ENCODE data around the gene CNPY4.

CNPY4 gene

DNA sequence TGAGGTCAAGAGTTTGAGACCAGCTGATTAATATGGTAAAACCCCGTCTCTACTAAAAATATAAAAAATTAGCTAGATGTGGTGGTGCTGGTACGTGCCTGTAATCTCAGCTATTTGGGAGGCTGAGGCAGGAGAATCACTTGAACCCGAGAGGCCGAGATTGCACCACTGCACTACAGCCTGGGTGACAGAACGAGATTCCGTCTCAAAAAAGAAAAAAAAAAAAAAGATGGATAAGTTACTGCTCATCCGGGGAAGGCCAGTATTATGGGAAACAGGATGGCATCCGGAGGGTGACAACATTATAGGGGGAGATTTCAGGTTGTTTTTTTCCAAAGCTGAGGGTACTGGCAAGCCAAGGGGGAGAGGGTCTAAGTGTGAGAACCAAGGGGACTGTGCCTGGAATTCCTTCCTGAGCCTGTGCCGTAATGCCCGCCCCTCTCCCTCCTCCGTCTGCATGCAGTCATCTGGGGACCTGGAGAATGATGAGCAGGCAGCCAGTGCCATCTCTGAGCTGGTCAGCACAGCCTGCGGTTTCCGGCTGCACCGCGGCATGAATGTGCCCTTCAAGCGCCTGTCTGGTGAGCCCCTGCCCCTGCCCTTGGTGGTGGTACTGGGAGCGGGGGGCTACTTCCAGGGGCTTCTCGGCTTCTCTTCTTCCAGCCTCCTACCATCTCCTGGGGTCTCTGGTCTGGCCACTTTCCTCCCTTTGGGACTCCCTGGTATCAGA lies 33.7 kb downstream of the CNPY4 start:
- DNase-seq: no peak

DNA sequence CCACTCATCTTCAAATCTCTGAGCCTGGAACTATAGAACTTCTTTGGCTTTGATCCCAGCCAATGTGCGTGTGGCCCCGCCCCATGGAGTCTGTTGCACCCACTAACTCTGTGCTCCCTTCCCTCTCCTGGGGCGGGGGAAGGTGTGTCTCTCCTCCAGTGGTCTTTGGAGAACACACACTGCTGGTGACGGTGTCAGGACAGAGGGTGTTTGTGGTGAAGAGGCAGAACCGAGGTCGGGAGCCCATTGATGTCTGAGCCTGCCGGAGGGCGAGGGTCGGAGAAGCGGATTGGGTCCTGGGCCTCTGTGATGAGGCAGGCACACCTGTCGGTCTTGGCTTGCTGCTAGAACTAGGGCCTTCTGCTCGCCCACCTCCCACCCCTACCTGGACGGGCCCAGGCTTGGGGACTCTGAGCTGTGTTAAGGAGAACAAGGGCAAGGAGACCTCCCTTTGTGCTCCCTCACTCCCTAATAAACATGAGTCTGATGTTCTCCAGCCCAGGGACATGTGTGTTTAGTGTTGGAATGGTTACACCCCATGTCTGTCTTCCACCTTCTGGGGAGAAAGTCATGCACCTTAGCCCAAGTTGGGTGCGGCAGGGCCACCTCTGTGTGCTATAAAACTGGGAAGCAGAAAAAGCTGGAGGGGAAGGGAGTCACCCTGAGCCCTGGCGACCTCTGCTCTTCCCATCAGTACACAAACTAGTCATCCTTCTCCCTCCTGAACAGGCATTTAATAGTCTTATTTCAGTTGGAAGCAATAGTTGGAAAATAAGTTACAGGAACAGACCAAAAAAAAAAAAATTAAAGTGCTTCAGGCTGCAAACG lies 34.5 kb downstream of the CNPY4 start:
- DNase-seq: no peak

DNA sequence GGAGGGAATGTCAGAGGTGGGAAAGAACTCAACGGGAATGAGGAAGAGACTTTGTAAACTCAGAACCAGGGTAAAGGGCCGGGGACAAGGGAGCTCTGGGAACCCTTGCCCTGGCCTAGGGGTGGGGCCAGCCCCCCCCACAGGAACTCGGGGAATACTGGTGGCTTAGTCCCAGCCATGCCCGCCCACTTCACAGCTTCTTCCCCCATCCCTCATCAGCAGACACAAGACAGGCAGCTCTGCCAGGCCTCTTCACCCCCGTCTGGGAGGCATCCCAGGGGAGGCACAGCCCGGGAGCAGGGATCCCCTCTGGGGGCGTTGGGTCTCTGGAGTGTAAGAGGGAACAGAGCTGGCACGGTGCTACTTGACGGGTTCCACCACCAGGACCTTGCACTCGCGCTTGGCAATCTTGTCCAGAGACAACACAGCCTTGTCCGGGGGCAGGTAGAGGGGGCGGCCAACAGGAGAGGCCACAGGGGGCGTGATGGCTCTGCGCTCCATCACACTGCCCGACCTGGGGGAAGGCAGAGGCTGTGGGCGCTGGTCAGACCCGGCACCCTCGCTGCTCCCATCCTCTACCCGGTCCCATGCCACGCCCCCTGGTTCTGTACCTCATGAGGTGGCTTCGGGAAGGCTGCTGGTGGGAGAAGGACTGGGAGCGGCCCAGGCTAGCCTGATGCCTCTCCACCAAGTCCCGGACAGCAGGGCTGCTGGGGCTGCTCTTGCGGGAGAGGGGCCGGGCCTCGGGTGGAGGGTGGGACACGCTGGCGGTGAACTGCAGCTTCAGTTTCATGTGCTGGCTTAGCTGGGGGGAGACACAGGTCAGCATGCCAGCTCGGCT lies 35.4 kb downstream of the CNPY4 start:
- no peak for DNase-seq

DNA sequence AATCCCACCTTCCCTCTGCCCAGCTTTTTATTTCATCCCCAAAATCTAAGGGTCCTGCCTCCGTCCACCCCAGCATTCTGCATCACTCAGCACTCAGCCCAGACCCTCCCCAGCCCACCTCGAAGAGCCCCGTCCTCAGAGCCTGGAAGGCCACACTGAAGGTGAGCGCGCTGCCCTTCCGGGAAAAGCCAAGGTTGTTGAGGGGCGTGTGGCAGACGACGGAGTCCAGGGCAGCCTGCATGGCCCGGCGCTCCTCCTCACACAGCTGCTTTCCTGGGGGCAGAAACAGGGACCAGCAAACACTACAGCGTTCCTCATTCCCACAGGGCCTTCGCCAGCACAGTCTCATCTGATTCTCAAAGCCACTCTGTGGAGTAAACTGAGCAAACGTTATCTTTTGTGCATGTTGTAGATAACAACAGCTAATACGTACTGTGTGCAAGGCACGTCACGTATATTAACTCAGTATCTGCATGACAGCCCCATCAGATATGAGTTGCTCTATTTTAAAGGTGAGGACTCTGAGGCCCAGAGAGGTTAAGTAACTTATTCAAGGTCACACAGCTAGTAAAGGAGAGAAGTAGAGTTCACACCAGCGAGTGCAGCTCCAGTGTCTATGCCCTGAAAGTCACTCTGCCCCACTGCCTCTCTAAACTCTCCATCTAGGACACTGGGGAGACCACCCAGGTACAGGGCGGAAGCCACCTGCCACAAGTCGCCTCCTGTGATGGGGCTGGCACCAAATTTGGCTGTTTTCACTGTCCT lies 36.3 kb downstream of the CNPY4 start:
- no peak for DNase-seq

DNA sequence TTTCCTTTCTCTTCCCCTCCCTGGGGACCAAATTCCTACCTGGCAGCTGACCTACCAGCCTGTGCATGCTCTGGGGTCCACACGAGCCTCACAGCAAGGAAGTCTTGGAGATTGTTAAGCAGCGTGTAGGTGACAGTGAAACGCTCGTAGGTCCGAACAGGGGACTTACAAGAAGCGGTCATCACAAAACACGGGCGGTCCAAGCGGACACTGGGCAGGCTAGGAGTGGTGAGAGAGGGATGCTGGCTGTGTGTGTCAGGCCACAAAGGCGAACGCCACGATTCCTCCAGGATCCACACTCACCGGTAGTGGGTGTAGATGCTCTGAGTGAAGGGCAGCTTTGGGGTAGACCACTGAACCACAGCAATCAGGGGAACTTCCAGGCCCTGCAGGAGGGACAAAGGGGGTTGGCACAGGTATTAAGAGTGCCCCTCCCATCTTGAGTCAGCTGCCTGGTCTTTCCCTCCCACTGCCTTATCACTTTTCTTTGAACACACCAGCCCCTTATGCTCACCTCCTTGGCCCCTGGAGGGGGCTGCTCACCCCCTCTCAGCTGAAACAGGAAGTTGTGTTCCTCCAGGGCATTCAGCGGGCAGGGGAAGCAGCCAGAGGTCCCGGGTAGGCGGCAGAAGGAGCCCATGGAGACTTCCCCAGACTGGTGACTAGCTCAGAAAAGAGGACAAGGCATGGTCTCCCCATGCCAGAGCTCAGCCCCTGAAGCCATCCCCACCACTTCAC lies 37.1 kb downstream of the CNPY4 start:
- no peak for DNase-seq

DNA sequence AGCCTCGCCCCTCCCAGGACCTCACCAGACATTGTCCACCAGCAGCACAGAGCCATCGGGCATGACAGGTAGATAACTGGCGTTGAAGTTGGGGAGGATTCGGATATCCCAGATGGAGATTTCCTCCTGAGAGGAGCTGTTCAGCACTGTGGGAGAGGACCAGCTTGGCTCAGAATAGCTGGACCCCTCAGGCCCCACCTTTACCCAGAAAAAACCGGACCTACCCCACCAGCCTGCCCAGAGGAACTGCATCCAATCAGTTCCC lies 37.6 kb downstream of the CNPY4 start:
- no peak for DNase-seq

DNA sequence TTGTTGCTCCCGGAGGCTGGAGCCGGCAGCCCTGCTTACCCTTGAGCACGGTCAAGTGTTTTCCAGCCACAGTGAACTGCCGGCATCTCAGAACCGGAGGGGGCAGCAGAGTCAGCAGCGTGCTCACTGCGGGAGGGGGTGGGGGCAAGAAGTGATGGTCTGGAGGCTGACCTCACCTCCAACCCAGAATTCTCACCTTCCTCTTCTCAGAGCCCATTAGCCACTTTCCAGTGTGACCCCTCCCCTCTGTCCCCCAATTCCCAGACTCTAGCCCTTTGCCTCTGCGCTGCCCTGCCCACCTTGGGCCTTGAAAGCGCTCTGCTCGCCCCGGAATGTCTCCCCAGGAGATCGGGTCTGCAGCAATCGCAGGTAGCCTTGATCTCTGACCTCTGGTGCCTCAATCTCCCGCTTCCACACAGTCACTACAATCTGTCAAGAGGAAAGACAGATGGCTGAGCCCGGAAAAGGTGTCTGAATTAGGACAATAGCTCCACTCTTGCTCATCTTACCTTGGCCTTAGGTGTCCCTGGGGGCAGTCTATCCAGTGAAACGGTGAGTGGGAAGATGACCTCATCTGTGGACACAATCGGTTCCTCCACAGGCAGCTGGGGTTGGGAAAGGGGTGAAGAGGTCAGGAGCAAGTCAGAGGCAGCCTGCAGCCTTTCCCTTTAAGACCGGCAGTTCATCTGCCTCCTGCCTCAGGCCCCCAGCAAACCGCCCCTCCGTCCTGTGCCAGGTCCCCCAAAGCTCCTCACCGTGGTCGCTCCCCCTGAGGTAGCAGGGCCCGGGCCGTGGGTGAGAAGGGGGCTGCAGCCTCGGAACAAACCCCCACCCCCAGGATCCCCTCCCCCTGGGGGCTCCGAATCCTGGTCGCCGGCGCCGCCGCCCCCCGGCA lies 38.1 kb downstream of the CNPY4 start:
- DNase-seq: no peak

DNA sequence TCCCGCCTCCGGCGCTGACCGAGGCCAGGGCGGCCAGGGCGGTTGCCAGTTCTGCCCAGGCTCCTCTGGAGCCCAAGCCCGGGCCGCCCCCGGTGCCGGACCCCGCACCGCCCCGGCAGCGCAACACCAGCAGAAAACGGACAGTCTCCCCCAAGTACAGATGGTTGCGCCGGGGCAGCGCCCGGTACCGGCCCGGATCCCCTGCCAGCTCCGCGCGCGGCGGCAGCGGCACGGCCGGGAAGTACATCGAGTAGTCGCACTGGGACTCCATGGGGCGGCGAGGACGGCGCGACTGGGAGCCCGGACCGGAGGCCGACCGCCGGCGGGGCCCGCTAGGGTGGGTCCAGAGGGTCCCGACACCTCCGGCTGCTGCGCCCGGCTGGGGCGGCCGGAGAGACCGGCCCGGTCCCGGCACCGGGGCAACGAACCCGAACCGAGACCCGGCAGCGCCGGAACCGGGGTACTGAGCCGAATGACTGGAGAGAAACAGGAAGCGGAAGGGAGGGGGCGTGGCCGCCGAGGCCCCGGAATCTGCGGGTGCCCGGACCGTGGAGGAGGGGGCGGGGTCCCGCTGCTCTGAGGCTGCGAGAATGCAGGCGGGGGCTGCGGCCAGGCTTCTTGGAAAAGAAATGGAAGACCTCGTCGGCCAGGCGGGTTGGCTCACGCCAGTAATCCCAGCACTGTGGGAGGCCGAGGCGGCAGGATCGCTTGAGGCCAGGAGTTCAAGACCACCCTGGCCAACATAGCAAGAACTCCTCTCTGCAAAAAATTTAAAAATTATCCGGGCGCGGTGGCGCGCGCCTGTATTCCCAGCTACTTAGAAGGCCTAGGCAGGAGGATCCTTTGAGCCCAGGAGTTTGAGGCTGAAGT lies 39.0 kb downstream of the CNPY4 start, which contains the start of gene TRAPPC14:
Gene TRAPPC14, minus strand, starts transcription at position 495 of the 870 bp plus-strand sequence. Its CDS starts 224 bp downstream, at position 271.
- DNase-seq: peak; percentile 87

DNA sequence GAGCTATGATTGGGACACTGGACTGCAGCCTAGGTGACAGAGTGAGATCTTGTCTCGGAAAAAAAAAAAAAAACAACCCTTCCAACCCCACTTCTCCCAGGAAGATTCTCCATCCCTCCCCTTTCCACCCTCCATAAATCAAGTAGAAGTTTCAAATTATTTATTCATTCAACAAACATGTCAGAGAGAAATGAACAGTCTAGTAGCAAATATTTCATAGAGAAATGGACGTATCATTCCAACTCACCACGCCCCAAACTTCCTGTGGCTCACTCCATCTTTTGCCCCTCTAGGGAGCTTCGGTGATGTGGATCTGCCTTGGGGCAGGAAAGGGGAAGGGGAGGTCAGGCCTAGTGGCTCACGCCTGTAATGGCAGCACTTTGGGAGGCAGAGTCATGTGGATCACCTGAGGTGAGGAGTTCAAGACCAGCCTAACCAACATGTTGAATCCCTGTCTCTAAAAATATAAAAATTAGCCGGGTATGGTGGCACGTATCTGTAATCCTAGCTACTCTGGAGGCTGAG lies 39.7 kb downstream of the CNPY4 start:
- no peak for DNase-seq

DNA sequence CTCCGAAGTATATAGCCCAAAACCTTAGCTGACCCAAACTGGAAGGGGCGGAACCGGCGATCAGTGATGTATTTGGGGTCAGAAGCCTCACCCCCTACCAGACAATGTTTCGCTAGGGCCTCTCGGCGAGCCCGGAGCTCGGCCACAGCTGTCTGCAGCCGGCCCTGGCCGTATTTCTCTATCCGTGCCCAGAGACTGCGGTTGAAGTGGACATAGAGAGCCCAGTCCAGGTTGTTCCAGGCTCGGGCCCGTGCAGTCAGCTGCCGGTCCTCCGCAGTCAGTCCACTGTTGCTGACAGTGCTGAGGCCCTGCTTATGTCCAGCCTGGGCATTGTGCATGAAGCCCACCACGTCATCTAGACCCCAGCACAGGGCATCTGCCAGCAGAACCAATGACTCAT lies 40.6 kb downstream of the CNPY4 start:
- DNase-seq: no peak

DNA sequence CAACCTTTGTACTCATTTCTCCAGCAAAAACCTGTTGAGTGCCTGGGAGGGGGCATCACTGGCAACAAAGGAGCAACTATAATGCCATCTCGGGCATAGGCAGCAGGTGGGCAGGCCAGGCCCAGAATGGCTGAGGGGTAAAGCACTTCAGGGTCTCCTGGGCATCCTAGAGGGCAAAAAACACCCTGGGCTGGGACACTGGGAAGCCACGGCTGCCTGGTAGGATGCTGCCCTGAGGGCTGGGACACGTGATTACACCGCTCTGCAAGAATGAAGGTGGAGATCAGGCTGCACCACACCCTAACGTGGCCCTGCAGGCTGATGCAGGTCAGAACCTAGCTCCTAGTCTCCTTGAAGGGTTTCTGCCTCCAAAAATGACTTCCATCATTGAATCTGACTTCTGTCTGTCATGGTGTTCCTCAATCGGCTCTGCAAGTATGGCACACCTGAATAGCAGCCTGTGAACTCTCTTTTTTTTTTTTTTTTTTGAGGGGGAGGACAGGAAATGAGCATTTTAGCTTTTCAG lies 43.6 kb downstream of the CNPY4 start:
- no peak for DNase-seq

DNA sequence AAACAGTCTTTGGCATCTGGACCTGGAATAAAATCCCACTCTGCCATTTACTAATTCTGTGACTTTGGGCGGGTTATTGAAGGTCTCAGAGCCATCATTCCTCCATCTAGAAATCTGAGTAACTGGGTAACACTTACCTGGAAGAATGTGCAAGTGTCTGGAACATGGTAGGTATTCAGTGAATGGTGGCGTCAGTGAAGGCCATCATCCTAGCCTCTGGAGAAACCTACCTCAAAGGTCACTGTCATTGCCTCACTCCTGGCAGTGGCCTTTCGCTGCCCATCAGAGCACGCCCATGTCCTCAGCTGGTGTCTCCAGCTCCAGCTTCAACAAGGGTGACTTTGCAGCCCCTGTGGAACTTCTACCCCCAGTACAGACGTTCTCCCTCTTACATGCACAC lies 44.4 kb downstream of the CNPY4 start:
- no peak for DNase-seq

DNA sequence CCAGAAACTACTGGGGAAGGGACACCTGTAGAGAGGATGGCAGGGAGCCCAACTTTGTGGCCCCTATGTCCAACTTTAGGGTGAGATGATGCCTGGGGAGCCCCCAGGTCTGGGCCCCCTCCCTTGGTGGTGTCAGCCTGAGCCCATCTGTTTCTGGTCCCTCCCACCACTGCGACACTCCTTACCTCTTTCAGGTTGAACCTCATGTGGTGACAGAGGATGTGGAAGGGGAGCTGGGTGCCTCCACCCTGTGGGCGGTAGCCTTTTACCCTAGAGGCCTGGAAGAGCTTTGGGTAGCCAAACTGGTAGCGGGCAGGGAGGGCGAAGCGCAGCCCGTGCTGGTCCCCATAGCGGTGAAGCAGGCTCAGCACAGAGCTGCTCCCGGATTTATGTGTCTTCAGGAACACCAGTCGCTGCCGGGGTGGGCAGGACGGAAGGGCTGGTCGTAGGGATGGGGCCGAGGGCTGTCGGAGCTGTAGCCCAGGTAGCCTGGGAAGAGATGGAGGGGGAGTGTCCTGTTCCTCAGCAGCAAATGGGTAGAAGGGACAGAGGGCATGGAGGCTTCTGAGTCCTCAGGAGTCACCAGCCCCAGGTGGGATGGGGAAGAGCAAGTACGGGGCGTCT lies 47.0 kb downstream of the CNPY4 start:
- DNase-seq: no peak

DNA sequence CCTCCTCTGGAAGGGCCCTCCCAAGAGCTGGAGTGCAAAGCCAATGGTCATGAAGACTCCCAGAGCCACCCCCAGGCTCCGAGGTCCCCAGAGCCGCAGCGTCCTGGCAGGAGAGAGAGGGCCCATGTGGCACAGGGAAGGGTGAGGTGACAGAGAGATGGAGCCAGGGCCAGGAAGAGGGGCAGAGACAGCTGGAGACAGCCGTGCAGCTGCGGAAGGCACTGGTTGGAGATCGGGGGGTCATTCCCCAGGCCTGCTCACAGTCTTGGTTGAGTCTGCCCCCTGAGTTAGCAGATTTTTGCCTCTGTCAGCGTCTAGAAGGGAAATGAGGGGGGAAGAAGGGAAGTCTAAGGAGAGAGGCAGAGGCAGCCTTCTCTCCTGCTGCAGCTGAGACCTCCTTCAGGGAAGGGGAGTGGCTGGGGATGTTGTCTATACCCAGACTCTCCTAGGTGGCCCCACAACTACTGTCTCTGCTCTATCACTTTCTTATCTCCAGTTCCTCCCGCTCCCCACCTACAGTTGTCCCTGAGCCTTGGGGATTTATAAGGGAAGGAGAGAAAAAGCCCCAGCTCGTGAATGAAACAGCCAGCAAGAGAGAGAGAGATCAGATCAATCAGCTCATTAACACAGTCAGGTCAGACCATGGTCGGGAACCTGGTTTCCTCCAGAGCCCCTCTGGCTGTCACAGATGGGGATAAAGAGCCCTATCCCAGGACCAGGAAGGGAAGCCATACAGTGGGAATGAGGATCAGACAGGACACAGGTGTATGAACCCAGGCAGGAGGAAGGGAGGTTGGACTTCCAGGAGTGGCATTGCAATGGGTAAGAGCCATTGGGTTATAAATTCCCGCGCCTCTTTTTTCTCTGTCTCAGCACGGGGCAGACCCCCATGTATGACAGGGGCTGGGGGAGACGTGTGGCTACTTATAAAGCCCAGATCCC lies 47.8 kb downstream of the CNPY4 start:
- no peak for DNase-seq

DNA sequence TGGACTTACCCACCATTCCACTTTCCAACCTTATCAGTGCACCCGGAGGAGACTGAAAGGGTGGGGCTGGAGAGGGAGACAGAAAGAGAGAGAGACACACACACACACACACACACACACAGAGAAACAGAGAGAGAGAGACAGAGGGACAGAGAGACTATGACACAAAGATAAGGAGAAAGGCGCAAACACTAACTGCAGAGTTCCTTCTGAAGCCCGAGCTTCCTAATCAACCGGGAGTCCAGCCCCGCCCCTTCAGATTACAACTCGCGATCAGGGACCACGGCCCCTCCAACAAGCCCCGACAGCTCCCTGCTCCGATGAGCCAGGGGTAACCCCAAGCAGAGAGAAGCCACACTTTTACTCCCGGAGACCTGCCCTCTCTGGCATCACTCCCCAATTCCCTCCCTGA lies 48.5 kb downstream of the CNPY4 start:
- no peak for DNase-seq

DNA sequence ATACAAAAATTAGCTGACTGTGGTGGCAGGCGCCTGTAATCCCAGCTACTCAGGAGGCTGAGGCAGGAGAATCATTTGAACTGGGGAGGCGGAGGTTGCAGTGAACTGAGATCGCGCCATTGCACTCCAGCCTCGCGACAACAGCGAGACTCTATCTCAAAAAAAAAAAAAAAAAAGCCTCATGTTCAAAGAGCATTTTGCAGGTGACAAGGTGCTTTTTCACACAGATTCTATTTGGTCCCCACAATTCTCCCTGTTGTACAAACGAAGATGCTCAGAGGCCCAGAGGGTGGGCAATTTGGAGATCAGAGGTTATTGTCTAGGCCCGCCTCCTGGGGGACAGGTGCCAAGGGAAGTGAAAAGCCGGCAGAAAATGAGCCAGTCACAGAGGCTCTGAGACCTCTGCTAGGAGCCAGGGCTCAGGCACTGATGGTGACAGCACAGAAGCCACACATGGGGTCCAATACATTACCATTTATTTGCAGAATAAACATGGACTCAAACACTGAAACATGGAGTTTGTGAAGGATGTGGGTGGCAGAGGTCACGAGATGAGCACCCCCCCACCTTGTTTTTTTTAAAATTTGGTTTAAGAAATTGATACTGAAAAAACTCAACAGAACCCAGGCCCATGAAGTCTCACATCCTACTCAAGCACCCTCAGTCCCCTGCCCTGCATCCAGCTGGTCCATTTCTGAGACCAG lies 49.9 kb downstream of the CNPY4 start:
- DNase-seq: no peak
